ACC112 (cell line): ENCODE results near the gene IP6K3.

Experiments used
- H2AFZ ChIP-seq: fragments of 200-600 bp; sonication (generic); one replicate; pipeline ENCODE4 v1.6.0; 2017; ENCODE audit warnings: antibody characterized with exemption, low read length; ENCODE audit not compliant: unreplicated experiment
- H3K27ac ChIP-seq: fragments of 200-600 bp; sonication (generic); 2 replicates; pipeline ENCODE4 v1.5.1; 2014; ENCODE audit warnings: low read depth, mild to moderate bottlenecking, antibody characterized with exemption, low read length, moderate library complexity
- H3K27me3 ChIP-seq: fragments of 200-600 bp; sonication (generic); 2 replicates; pipeline ENCODE4 v1.6.1; 2014; ENCODE audit warnings: mild to moderate bottlenecking, antibody characterized with exemption, low read length, moderate library complexity, mixed read lengths; ENCODE audit not compliant: insufficient read depth
- H3K36me3 ChIP-seq: fragments of 200-600 bp; sonication (generic); 2 replicates; pipeline ENCODE4 v1.6.1; 2016; ENCODE audit warnings: mild to moderate bottlenecking, antibody characterized with exemption, low read length, moderate library complexity, mixed read lengths; ENCODE audit not compliant: insufficient read depth
- H3K4me1 ChIP-seq: fragments of 200-600 bp; sonication (generic); one replicate; pipeline ENCODE4 v1.6.1; 2016; ENCODE audit warnings: low read length, mixed read lengths; ENCODE audit not compliant: insufficient read depth, unreplicated experiment, control insufficient read depth
- H3K4me3 ChIP-seq: fragments of 200-600 bp; sonication (generic); 2 replicates; pipeline ENCODE4 v1.5.1; 2014; ENCODE audit warnings: mild to moderate bottlenecking, low read depth, low read length
- H3K79me2 ChIP-seq: fragments of 200-600 bp; sonication (generic); one replicate; pipeline ENCODE4 v1.6.0; 2016; ENCODE audit warnings: low read length; ENCODE audit not compliant: control insufficient read depth, unreplicated experiment, insufficient read depth

The IP6K3 gene

GRCh38 chr6:33748841-33749240, 2.1 kb upstream of the IP6K3 start:
- H3K79me2 ChIP-seq, result no peaks in the 10 kb centered on the region
- H3K4me1 ChIP-seq, result peaks cover 29% of the 10 kb centered on the region
- H3K4me3 ChIP-seq, result no peak overlapping the region
- no peaks in the 10 kb centered on the region for H3K27me3 ChIP-seq
- H3K27ac ChIP-seq, result no peak overlapping the region
- no peaks in the 10 kb centered on the region for H3K36me3 ChIP-seq
- H2AFZ ChIP-seq, result no peak overlapping the region

GRCh38 chr6:33747823-33748222, 1.1 kb upstream of the IP6K3 start:
- Histone ChIP-seq H2AFZ (no peak overlapping the region), H3K36me3 (no peaks in the 10 kb centered on the region), H3K27ac (no peak overlapping the region), H3K27me3 (0 out of 2 replicates have a peak, but pooled peaks cover 6% of the 10 kb centered on the region), H3K79me2 (no peaks in the 10 kb centered on the region), H3K4me3 (no peak overlapping the region), H3K4me1 (peaks cover 29% of the 10 kb centered on the region)

- Histone ChIP-seq H3K79me2 (no peaks in the 10 kb centered on the region), H3K36me3 (no peaks in the 10 kb centered on the region), H2AFZ (no peak overlapping the region), H3K4me1 (peaks cover 23% of the 10 kb centered on the region), H3K27ac (0 out of 2 replicates have a peak overlapping the region, but pooled peaks have one; percentile 9), H3K27me3 (peaks cover 13% of the 10 kb centered on the region; the same call in 1 of the 2 replicates), H3K4me3 (no peak overlapping the region; the same call in 1 of the 2 replicates)
Observed at GRCh38 chr6:33746036-33746600, 587 bp downstream of the IP6K3 start.

- Histone ChIP-seq H3K27ac (no peak overlapping the region), H3K79me2 (no peaks in the 10 kb centered on the region), H2AFZ (no peak overlapping the region), H3K27me3 (peaks cover 13% of the 10 kb centered on the region; the same call in 1 of the 2 replicates), H3K36me3 (no peaks in the 10 kb centered on the region), H3K4me3 (no peak overlapping the region), H3K4me1 (peaks cover 18% of the 10 kb centered on the region)
Observed at GRCh38 chr6:33745548-33745947, 1.2 kb downstream of the IP6K3 start.

- H3K4me3 ChIP-seq, result no peak overlapping the region
- no peak overlapping the region for H2AFZ ChIP-seq
- no peaks in the 10 kb centered on the region for H3K79me2 ChIP-seq
- H3K27me3 ChIP-seq, result peaks cover 13% of the 10 kb centered on the region; the same call in 1 of the 2 replicates
- no peak overlapping the region for H3K27ac ChIP-seq
- H3K4me1 ChIP-seq, result peaks cover 18% of the 10 kb centered on the region
- no peaks in the 10 kb centered on the region for H3K36me3 ChIP-seq
Observed at GRCh38 chr6:33744895-33745546, 1.7 kb downstream of the IP6K3 start.

GRCh38 chr6:33744001-33744848, 2.5 kb downstream of the IP6K3 start:
- peaks cover 18% of the 10 kb centered on the region for H3K4me1 ChIP-seq
- H3K27me3 ChIP-seq, result peaks cover 13% of the 10 kb centered on the region; the same call in 1 of the 2 replicates
- no peak overlapping the region for H3K4me3 ChIP-seq
- H3K36me3 ChIP-seq, result no peaks in the 10 kb centered on the region
- H3K79me2 ChIP-seq, result no peaks in the 10 kb centered on the region
- H3K27ac ChIP-seq, result no peak overlapping the region
- no peak overlapping the region for H2AFZ ChIP-seq

GRCh38 chr6:33742837-33743236, 3.9 kb downstream of the IP6K3 start:
- H3K4me3 ChIP-seq, result no peak overlapping the region
- H3K36me3 ChIP-seq, result no peaks in the 10 kb centered on the region
- H3K27me3 ChIP-seq, result peaks cover 13% of the 10 kb centered on the region; the same call in 1 of the 2 replicates
- H3K79me2 ChIP-seq, result no peaks in the 10 kb centered on the region
- no peak overlapping the region for H3K27ac ChIP-seq
- H2AFZ ChIP-seq, result no peak overlapping the region
- H3K4me1 ChIP-seq, result peaks cover 18% of the 10 kb centered on the region

GRCh38 chr6:33742092-33742491, 4.6 kb downstream of the IP6K3 start:
- Histone ChIP-seq H3K79me2 (no peaks in the 10 kb centered on the region), H3K36me3 (no peaks in the 10 kb centered on the region), H3K27ac (no peak overlapping the region), H3K4me1 (peaks cover 17% of the 10 kb centered on the region), H2AFZ (no peak overlapping the region), H3K27me3 (peaks cover 13% of the 10 kb centered on the region; the same call in 1 of the 2 replicates), H3K4me3 (no peak overlapping the region)

- Histone ChIP-seq H3K4me1 (peaks cover 4% of the 10 kb centered on the region), H3K27ac (no peak overlapping the region), H3K79me2 (no peaks in the 10 kb centered on the region), H3K4me3 (no peak overlapping the region), H3K27me3 (peaks cover 13% of the 10 kb centered on the region; the same call in 1 of the 2 replicates), H3K36me3 (no peaks in the 10 kb centered on the region), H2AFZ (no peak overlapping the region)
Observed at GRCh38 chr6:33740794-33741193, 5.9 kb downstream of the IP6K3 start.

- Histone ChIP-seq H2AFZ (no peak overlapping the region), H3K27ac (no peak overlapping the region), H3K79me2 (no peaks in the 10 kb centered on the region), H3K36me3 (no peaks in the 10 kb centered on the region), H3K4me3 (no peak overlapping the region), H3K27me3 (peaks cover 13% of the 10 kb centered on the region; the same call in 1 of the 2 replicates), H3K4me1 (no peaks in the 10 kb centered on the region)
Observed at GRCh38 chr6:33740204-33740608, 6.5 kb downstream of the IP6K3 start.
